CMK (cell line): Measurements from ENCODE around the gene C8B.

ENCODE experiments used
- DNase-seq: peaks from one replicate; pipeline ENCODE4 v3.0.0-alpha.2; 2010; ENCODE audit warnings: low read depth

The C8B gene

GRCh38 chr1:56970280-56970679 is 4.5 kb upstream of the C8B start:
- no peak for DNase-seq

- DNase-seq, result no peak
Observed at GRCh38 chr1:56968878-56969495, 3.2 kb upstream of the C8B start.

GRCh38 chr1:56967900-56968832 is 2.4 kb upstream of the C8B start:
- no peak for DNase-seq

- DNase-seq, result no peak
Observed at GRCh38 chr1:56967355-56967754, 1.5 kb upstream of the C8B start.

GRCh38 chr1:56966698-56966999 is 834 bp upstream of the C8B start:
- DNase-seq, result no peak

GRCh38 chr1:56965191-56965590 is 624 bp downstream of the C8B start:
- no peak for DNase-seq

- DNase-seq, result no peak
Observed at GRCh38 chr1:56964349-56965017, 1.3 kb downstream of the C8B start.

- DNase-seq, result no peak
Observed at GRCh38 chr1:56963667-56964066, 2.1 kb downstream of the C8B start.

GRCh38 chr1:56961426-56961825 is 4.4 kb downstream of the C8B start:
- no peak for DNase-seq

GRCh38 chr1:56958526-56958925 is 7.3 kb downstream of the C8B start:
- no peak for DNase-seq

GRCh38 chr1:56957931-56958330 is 7.9 kb downstream of the C8B start:
- no peak for DNase-seq

- DNase-seq, result no peak
Observed at GRCh38 chr1:56954664-56955063, 11.2 kb downstream of the C8B start.

GRCh38 chr1:56953386-56953785 is 12.4 kb downstream of the C8B start:
- no peak for DNase-seq

- no peak for DNase-seq
Observed at GRCh38 chr1:56952501-56952900, 13.3 kb downstream of the C8B start.

GRCh38 chr1:56948403-56949023 is 17.3 kb downstream of the C8B start:
- no peak for DNase-seq

- no peak for DNase-seq
Observed at GRCh38 chr1:56940039-56940438, 25.8 kb downstream of the C8B start.

GRCh38 chr1:56939209-56939608 is 26.6 kb downstream of the C8B start:
- no peak for DNase-seq

- DNase-seq, result no peak
Observed at GRCh38 chr1:56938646-56939045, 27.2 kb downstream of the C8B start.

GRCh38 chr1:56934430-56935060 is 31.3 kb downstream of the C8B start:
- DNase-seq, result no peak

- no peak for DNase-seq
Observed at GRCh38 chr1:56933606-56934005, 32.2 kb downstream of the C8B start.

- no peak for DNase-seq
Observed at GRCh38 chr1:56933161-56933560, 32.7 kb downstream of the C8B start.

GRCh38 chr1:56931686-56932085 is 34.1 kb downstream of the C8B start:
- DNase-seq, result no peak
